Body of pancreas (tissue), 4 donors: ENCODE data around the gene KCND2. TPM values are rescaled to one million over a fixed set of nuclear protein-coding genes. Genes with fewer than 3 reads are reported as not detected.

Experiments used
- ATAC-seq: fragments of 150-250 bp; one replicate; pipeline ENCODE4 v1.9.1; 2016
- DNase-seq, 4 donors: peaks; one replicate each; pipeline ENCODE4 v3.0.0-alpha.2; 2019
- H3K27ac ChIP-seq, 4 donors: fragments of 200-600 bp; sonication (generic); 1 replicate in 3 of 4; 2 replicates in 1 of 4; pipeline versions ENCODE4 v1.5.1 to v1.6.1; 2016 to 2019; ENCODE audit warnings: mild to moderate bottlenecking in 1 of 4, mixed read lengths in 1 of 4, moderate library complexity in 1 of 4
- H3K27me3 ChIP-seq, 2 donors: fragments of 200-600 bp; sonication (generic); one replicate each; pipeline ENCODE4 v1.6.0; 2016; ENCODE audit warnings: mild to moderate bottlenecking in 1 of 2
- H3K36me3 ChIP-seq, 2 donors: fragments of 200-600 bp; sonication (generic); replicated peaks in 1 of 2; 2 replicates each; pipeline ENCODE4 v1.5.1; 2016; ENCODE audit warnings: low read depth in 2 of 2; ENCODE audit not compliant: insufficient read depth in 1 of 2
- H3K4me1 ChIP-seq: fragments of 200-600 bp; sonication (generic); one replicate; pipeline ENCODE4 v1.6.0; 2016
- H3K4me3 ChIP-seq, 2 donors: fragments of 200-600 bp; sonication (generic); 1 replicate in 1 of 2; 2 replicates in 1 of 2; pipeline ENCODE4 v1.5.1; 2016 to 2019
- H3K9me3 ChIP-seq, 3 donors: fragments of 200-600 bp; sonication (generic); 1 replicate in 2 of 3; 2 replicates in 1 of 3; pipeline ENCODE4 v1.5.1; 2016
- POLR2A ChIP-seq, 3 donors: fragments of 450-650 bp; IDR thresholded peaks; one replicate each; pipeline ENCODE4 v1.6.1; 2016; ENCODE audit warnings: antibody characterized with exemption in 3 of 3, mild to moderate bottlenecking in 2 of 3
- WGBS, 2 donors: methylation state at CpG; one replicate each; pipeline ENCODE4 v1.1.5; 2017; 5-methylcytosine and 5-hydroxymethylcytosine counted together
- intact Hi-C: fragments of 100-400 bp; cut with DNase I; formaldehyde crosslinking; loops from one replicate; pipeline ENCODE4 v1.15.1; 2023
- total RNA-seq, 2 donors: library from RNA; depleted of rRNA; stranded (reverse); fragments of >200 nt; gene quantifications; one replicate each; pipeline ENCODE4 v1.1.0, GENCODE V29; 2016
- TF ChIP-seq, protein P1 (sequence below), 7 experiments: fragments of 450-650 bp in 4 of 7; fragments of 200-600 bp in 3 of 7; sonication (generic) in 3 of 7; IDR thresholded peaks; one replicate each; pipeline ENCODE4 v1.5.1; 2016 to 2019; ENCODE audit warnings: antibody characterized with exemption in 7 of 7

Gene KCND2
- total RNA-seq, 2 donors from 2014 or later = 0.52 to 0.66 TPM

DNA sequence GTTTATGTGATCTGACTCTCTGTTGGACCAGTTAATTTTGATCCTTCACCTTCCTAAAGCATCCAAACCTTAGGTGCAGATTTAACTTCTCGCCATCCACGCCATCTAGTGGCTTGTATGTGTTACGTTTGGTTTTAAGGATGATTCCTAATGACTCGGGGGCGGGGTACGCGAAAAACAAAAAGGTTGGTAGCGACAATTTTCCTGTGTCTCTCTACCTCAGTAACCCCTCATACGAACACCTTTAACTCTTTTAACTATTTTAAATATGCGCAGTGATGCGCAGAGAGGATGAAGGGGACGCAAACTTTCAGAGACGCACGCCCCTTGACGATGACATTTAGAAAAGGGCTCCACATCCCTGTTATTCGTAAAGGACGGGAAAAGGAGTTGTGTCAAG lies 714 bp upstream of the KCND2 start:
- no peak for TF ChIP-seq POLR2A (IDR thresholded peaks at IDR 0.05)
- TF ChIP-seq, protein P1, sequence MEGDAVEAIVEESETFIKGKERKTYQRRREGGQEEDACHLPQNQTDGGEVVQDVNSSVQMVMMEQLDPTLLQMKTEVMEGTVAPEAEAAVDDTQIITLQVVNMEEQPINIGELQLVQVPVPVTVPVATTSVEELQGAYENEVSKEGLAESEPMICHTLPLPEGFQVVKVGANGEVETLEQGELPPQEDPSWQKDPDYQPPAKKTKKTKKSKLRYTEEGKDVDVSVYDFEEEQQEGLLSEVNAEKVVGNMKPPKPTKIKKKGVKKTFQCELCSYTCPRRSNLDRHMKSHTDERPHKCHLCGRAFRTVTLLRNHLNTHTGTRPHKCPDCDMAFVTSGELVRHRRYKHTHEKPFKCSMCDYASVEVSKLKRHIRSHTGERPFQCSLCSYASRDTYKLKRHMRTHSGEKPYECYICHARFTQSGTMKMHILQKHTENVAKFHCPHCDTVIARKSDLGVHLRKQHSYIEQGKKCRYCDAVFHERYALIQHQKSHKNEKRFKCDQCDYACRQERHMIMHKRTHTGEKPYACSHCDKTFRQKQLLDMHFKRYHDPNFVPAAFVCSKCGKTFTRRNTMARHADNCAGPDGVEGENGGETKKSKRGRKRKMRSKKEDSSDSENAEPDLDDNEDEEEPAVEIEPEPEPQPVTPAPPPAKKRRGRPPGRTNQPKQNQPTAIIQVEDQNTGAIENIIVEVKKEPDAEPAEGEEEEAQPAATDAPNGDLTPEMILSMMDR (IDR thresholded peaks at IDR 0.05) = peak; percentile 18 to 59 (median 54)
- intact Hi-C loops = loop anchor here (10.0 kb wide), 1 partner anchor 337 kb away; no protein-coding TSS in a partner anchor
- H3K27me3 ChIP-seq = no peaks in the 10 kb centered on the region
- H3K4me1 ChIP-seq = peaks cover 5% of the 10 kb centered on the region
- no peak overlapping the region for H3K27ac ChIP-seq
- 1% methylated on average over 17 of the region's 17 CpGs for WGBS, 2 donors
- no peaks in the 10 kb centered on the region for H3K9me3 ChIP-seq
- peak overlapping the region in 1 of 2 donors; percentile 9 for H3K4me3 ChIP-seq
- DNase-seq = peak in 2 of 4 donors; percentile 25 to 28
- H3K36me3 ChIP-seq = no peaks in the 10 kb centered on the region
- ATAC-seq = peak; percentile 63

DNA sequence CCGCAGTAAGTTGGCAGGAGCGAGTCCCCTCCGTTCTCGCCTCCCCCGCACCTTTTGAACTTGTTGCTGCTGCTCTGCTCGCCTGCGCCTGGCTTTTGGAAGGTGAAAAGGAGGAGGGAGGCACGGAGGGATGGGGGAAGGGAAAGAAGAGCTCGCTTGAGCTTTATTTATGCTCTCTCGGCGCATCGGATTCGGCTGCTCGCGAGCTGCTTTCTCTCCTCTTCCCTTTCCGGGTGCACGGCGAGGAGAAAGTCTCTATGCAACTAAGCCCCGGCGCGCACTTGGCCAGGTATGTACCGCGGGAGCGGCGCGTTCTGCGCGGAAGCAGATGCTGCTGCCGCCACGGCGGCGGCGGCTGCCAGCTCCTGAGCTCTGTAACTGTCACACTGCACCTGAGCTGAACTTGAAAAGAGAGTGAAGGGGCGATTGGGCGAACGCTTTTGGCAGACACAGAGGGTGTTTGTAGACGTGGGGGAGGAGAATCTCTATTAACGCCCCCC lies 551 bp downstream of the KCND2 start:
- intact Hi-C loops = loop anchor here (10.0 kb wide), 1 partner anchor 339 kb away; no protein-coding TSS in a partner anchor
- 0 to 1% methylated on average over 27 to 38 of the region's 38 CpGs for WGBS, 2 donors

DNA sequence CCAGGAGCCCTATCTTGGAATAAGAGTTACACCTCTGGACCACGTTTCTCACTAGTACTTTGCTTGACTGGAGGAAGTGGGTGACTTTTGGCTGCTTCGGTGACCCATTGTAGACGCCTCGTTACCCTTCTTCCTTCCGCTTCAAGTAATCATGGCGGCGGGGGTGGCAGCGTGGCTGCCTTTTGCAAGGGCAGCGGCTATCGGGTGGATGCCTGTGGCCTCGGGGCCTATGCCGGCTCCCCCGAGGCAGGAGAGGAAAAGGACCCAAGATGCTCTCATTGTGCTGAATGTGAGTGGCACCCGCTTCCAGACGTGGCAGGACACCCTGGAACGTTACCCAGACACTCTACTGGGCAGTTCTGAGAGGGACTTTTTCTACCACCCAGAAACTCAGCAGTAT lies 1.5 kb downstream of the KCND2 start:
- Histone ChIP-seq H3K27me3 (no peaks in the 10 kb centered on the region), H3K4me3 (no peak overlapping the region), H3K9me3 (no peaks in the 10 kb centered on the region), H3K27ac (no peak overlapping the region), H3K36me3 (no peaks in the 10 kb centered on the region), H3K4me1 (peaks cover 5% of the 10 kb centered on the region)
- 82 to 88% methylated on average over 16 of the region's 16 CpGs for WGBS, 2 donors
- ATAC-seq = no peak
- TF ChIP-seq POLR2A (IDR thresholded peaks at IDR 0.05) = no peak
- TF ChIP-seq, protein P1 (IDR thresholded peaks at IDR 0.05) = no peak
- no peak for DNase-seq
- intact Hi-C loops = loop anchor here (10.0 kb wide), 1 partner anchor 340 kb away; no protein-coding TSS in a partner anchor

More for the DNA sequence above, 551 bp downstream of the KCND2 start:
- TF ChIP-seq, protein P1 (IDR thresholded peaks at IDR 0.05) = no peak
- TF ChIP-seq POLR2A (IDR thresholded peaks at IDR 0.05) = no peak
- ATAC-seq (peak; percentile 57), DNase-seq (peak; percentile 22 to 51 (median 30))
- Histone ChIP-seq H3K4me1 (peaks cover 5% of the 10 kb centered on the region), H3K36me3 (no peaks in the 10 kb centered on the region), H3K9me3 (no peaks in the 10 kb centered on the region), H3K4me3 (no peak overlapping the region), H3K27me3 (no peaks in the 10 kb centered on the region), H3K27ac (no peak overlapping the region)

DNA sequence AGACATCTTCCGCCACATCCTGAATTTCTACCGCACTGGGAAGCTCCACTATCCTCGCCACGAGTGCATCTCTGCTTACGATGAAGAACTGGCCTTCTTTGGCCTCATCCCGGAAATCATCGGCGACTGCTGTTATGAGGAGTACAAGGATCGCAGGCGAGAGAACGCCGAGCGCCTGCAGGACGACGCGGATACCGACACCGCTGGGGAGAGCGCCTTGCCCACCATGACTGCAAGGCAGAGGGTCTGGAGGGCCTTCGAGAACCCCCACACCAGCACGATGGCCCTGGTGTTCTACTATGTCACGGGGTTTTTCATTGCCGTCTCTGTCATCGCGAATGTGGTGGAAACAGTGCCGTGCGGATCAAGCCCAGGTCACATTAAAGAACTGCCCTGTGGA lies 1.9 kb downstream of the KCND2 start:
- 90 to 91% methylated on average over 27 of the region's 27 CpGs for WGBS, 2 donors
- no peak overlapping the region for H3K27ac ChIP-seq
- no peaks in the 10 kb centered on the region for H3K36me3 ChIP-seq
- intact Hi-C loops = loop anchor here (10.0 kb wide), 1 partner anchor 340 kb away; no protein-coding TSS in a partner anchor
- H3K9me3 ChIP-seq = no peaks in the 10 kb centered on the region
- H3K27me3 ChIP-seq = no peaks in the 10 kb centered on the region
- TF ChIP-seq, protein P1 (IDR thresholded peaks at IDR 0.05) = no peak
- no peak for TF ChIP-seq POLR2A (IDR thresholded peaks at IDR 0.05)
- ATAC-seq (no peak), DNase-seq (no peak)
- H3K4me3 ChIP-seq = no peak overlapping the region
- H3K4me1 ChIP-seq = peaks cover 5% of the 10 kb centered on the region

DNA sequence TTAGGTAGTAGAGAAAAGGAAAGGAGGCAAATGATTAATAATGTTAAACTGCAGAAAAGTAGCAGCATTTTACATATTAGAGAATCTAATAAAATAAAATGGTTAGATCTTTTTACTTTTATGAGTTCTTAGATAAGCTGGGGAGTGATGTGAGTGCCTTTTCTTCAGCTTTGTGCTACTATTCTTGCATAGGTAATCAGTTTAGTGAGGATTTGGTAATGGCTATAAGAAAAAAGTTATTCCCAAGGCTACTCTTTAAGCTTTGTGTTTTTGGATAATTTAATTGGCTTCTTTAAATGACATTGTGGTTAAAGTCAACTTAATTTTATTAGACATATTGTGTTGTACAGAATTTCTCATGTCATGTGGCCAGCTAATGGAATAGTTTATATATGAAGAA lies 3.7 kb downstream of the KCND2 start:
- TF ChIP-seq, protein P1 (IDR thresholded peaks at IDR 0.05) = no peak
- TF ChIP-seq POLR2A (IDR thresholded peaks at IDR 0.05) = no peak
- Histone ChIP-seq H3K27ac (no peak overlapping the region), H3K4me3 (no peak overlapping the region), H3K27me3 (no peaks in the 10 kb centered on the region), H3K9me3 (no peaks in the 10 kb centered on the region), H3K4me1 (peaks cover 5% of the 10 kb centered on the region), H3K36me3 (no peaks in the 10 kb centered on the region)
- intact Hi-C loops = loop anchor here (10.0 kb wide), 1 partner anchor 342 kb away; no protein-coding TSS in a partner anchor
- ATAC-seq (no peak), DNase-seq (no peak)
